Liver (tissue), 2 donors: ENCODE data around the gene FAM216B.

ENCODE experiments used
- TF ChIP-seq, protein P1 (sequence below): fragments of 150-350 bp; IDR thresholded peaks from 2 replicates; pipeline ENCODE4 v1.5.1; 2017; ENCODE audit warnings: improper control_type of control experiment, low read depth, low read length; ENCODE audit not compliant: missing input control
- TF ChIP-seq, protein P2 (sequence below): IDR thresholded peaks from 2 replicates; pipeline ENCODE4 v1.6.1; 2016; ENCODE audit warnings: antibody characterized with exemption, mild to moderate bottlenecking
- donor health status: healthy.

GRCh38 chr13:42781352-42781751 is at the start of gene FAM216B:
- TF ChIP-seq, protein P1, sequence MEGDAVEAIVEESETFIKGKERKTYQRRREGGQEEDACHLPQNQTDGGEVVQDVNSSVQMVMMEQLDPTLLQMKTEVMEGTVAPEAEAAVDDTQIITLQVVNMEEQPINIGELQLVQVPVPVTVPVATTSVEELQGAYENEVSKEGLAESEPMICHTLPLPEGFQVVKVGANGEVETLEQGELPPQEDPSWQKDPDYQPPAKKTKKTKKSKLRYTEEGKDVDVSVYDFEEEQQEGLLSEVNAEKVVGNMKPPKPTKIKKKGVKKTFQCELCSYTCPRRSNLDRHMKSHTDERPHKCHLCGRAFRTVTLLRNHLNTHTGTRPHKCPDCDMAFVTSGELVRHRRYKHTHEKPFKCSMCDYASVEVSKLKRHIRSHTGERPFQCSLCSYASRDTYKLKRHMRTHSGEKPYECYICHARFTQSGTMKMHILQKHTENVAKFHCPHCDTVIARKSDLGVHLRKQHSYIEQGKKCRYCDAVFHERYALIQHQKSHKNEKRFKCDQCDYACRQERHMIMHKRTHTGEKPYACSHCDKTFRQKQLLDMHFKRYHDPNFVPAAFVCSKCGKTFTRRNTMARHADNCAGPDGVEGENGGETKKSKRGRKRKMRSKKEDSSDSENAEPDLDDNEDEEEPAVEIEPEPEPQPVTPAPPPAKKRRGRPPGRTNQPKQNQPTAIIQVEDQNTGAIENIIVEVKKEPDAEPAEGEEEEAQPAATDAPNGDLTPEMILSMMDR, result no peak
- TF ChIP-seq, protein P2, sequence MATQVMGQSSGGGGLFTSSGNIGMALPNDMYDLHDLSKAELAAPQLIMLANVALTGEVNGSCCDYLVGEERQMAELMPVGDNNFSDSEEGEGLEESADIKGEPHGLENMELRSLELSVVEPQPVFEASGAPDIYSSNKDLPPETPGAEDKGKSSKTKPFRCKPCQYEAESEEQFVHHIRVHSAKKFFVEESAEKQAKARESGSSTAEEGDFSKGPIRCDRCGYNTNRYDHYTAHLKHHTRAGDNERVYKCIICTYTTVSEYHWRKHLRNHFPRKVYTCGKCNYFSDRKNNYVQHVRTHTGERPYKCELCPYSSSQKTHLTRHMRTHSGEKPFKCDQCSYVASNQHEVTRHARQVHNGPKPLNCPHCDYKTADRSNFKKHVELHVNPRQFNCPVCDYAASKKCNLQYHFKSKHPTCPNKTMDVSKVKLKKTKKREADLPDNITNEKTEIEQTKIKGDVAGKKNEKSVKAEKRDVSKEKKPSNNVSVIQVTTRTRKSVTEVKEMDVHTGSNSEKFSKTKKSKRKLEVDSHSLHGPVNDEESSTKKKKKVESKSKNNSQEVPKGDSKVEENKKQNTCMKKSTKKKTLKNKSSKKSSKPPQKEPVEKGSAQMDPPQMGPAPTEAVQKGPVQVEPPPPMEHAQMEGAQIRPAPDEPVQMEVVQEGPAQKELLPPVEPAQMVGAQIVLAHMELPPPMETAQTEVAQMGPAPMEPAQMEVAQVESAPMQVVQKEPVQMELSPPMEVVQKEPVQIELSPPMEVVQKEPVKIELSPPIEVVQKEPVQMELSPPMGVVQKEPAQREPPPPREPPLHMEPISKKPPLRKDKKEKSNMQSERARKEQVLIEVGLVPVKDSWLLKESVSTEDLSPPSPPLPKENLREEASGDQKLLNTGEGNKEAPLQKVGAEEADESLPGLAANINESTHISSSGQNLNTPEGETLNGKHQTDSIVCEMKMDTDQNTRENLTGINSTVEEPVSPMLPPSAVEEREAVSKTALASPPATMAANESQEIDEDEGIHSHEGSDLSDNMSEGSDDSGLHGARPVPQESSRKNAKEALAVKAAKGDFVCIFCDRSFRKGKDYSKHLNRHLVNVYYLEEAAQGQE, result no peak
